ENCODE data around the gene KHDC4.
"Not testable (repeated sequence)": the region's sequence is repeated elsewhere in the genome, so short reads cannot be mapped to it uniquely, and the experiment has no call there.

Gene KHDC4

GRCh38 chr1:155940993-155941844 is 7.0 kb upstream of the KHDC4 start, which contains the start of gene RXFP4:
TSS of gene RXFP4 (plus strand) at chr1:155941638. CDS start at chr1:155941710, 72 bp downstream.
- DNase-seq (ENCODE audit: low spot score) = no peak

- no peak for DNase-seq (ENCODE audit: low spot score)
Observed at GRCh38 chr1:155940482-155940992, 6.3 kb upstream of the KHDC4 start.

- DNase-seq (ENCODE audit: low spot score) = peak; percentile 74
Observed at GRCh38 chr1:155938220-155938627, 4.0 kb upstream of the KHDC4 start.

- DNase-seq (ENCODE audit: low spot score) = no peak
Observed at GRCh38 chr1:155934936-155935590, 850 bp upstream of the KHDC4 start.

GRCh38 chr1:155933591-155934096 is 569 bp downstream of the KHDC4 start:
- DNase-seq (ENCODE audit: low spot score) = no peak

GRCh38 chr1:155932487-155932886 is 1.7 kb downstream of the KHDC4 start:
- DNase-seq (ENCODE audit: low spot score) = no peak

GRCh38 chr1:155932081-155932480 is 2.1 kb downstream of the KHDC4 start:
- DNase-seq (ENCODE audit: low spot score) = no peak

- DNase-seq (ENCODE audit: low spot score) = no peak
Observed at GRCh38 chr1:155931332-155932038, 2.7 kb downstream of the KHDC4 start.

GRCh38 chr1:155930725-155931124 is 3.5 kb downstream of the KHDC4 start:
- not testable (repeated sequence) for DNase-seq (ENCODE audit: low spot score)

GRCh38 chr1:155929057-155929456 is 5.2 kb downstream of the KHDC4 start:
- DNase-seq (ENCODE audit: low spot score) = no peak

- no peak for DNase-seq (ENCODE audit: low spot score)
Observed at GRCh38 chr1:155925506-155925905, 8.7 kb downstream of the KHDC4 start.

- DNase-seq (ENCODE audit: low spot score) = no peak
Observed at GRCh38 chr1:155920717-155921116, 13.5 kb downstream of the KHDC4 start.

- DNase-seq (ENCODE audit: low spot score) = no peak
Observed at GRCh38 chr1:155919801-155920200, 14.4 kb downstream of the KHDC4 start.

GRCh38 chr1:155918660-155919059 is 15.6 kb downstream of the KHDC4 start:
- no peak for DNase-seq (ENCODE audit: low spot score)

- no peak for DNase-seq (ENCODE audit: low spot score)
Observed at GRCh38 chr1:155913969-155914757, 20.1 kb downstream of the KHDC4 start.

GRCh38 chr1:155912056-155912536 is 22.1 kb downstream of the KHDC4 start:
- DNase-seq (ENCODE audit: low spot score) = no peak

- DNase-seq (ENCODE audit: low spot score) = peak; percentile 76
Observed at GRCh38 chr1:155911156-155912055, 22.8 kb downstream of the KHDC4 start, which contains the start of gene RIT1. TSS of gene RIT1 (minus strand) at chr1:155911349. CDS start at chr1:155910761, 588 bp downstream.

GRCh38 chr1:155910621-155911121 is 23.5 kb downstream of the KHDC4 start:
- DNase-seq (ENCODE audit: low spot score) = no peak

- no peak for DNase-seq (ENCODE audit: low spot score)
Observed at GRCh38 chr1:155909894-155910293, 24.3 kb downstream of the KHDC4 start.

GRCh38 chr1:155904261-155904660 is 30.0 kb downstream of the KHDC4 start:
- DNase-seq (ENCODE audit: low spot score) = no peak

Measured in COLO829 (cell line).